Camera-type eye (tissue), 1 donor: Measurements from ENCODE around the gene NPFF. TPM values are rescaled to one million over a fixed set of nuclear protein-coding genes. Genes with fewer than 3 reads are reported as not detected.

ENCODE experiments used
- total RNA-seq: library from RNA; depleted of rRNA; stranded (reverse); fragments of >200 nt; gene quantifications from one replicate; pipeline ENCODE4 v1.2.3, GENCODE V29; 2014

NPFF gene
- total RNA-seq, result not detected

DNA sequence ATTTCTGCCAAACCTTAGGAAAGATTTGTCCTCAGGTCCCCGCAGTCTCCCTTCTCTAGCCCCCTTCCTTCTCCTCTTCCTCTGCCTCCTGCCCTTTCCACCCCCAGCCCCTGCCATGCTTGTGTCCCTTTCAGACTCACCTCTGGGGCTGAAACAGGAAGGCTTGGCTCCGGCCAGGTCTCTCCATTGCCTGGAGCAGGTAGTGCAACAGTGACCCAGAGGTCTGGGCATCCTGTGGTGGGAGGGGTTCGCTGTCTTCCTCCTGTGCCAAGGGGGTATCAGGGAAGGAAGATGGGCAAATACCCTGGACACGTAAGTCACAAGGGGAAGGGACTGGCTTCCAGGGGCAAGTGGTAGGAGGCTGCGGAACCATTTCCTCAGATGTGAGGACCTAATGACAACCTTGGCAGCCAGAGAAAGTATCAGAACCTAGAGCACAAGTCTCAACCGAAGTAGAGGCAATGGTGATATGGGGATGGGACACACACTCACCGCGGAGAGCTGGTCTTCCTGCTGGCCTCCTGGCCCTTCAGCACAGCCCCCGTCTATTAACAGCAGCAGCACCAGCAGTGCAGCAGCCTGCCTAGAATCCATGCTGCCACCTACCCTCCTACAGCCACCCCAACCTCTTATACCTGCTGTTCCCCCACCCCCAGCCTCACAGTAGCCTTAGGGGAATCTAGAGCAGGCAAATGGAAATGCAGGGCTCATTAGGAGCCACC is at the start of gene NPFF:
NPFF (minus strand) TSS at position 604 of the 722 bp plus-strand sequence; CDS start at position 594, 10 bp downstream.

GRCh38 chr12:53500776-53501614 is 6.3 kb downstream of the NPFF start, which contains the start of gene TARBP2:
TARBP2 (plus strand) TSS chr12:53501283; CDS start chr12:53501409, 126 bp downstream.

DNA sequence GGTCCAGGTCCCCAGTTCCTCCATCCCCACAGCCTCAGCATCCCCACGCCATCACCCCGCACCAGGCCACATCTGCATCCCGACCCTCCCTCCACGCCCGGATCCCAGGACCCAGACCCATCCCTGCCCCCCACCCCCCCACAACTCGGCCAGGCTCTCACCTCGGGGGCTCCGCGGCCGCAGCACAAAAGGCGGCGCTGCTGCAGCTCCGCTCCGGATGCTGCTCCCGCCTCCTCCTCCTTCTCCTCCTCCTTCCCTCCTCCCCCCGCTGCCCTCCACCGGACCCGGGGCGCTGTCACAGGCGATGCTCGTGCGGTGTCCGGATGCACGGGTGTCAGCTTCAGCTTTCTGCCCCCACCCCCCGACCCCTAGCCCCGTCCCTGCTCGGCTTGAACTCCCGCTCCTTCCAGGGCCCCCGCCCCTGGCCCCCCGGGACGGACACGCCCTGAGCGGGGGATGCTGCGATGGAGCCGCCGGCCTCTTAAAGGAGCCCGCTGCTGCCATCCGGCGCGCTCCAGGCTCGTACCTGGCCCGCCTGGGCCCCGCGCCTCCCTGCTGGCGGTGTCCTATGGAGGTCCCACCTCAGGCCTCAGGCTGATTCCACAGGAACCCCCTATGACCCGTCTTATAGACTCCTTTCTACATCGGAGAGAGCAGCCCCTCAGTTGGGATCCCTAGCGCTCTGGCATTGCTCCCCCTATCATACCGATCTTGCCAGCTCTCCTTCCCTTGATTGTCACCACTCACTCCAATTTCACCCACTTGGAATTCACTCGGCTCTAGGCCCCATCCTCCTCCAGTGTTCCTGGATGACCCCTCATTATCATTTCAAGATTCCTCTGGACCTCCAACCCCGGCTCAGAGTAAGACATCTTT is 7.8 kb downstream of the NPFF start, which contains the start of gene MAP3K12:
MAP3K12 (minus strand) TSS at position 193 of the 876 bp plus-strand sequence. CDS start 12,067 bp downstream, outside the sequence.

Other genes starting within 250 kb of the NPFF start
- gene ESPL1, start 239.2 kb downstream of the NPFF start, total RNA-seq, result 6.7 TPM
- gene PFDN5, start 211.9 kb downstream of the NPFF start, total RNA-seq, result 295 TPM
- 36.4 TPM for gene MYG1, start 207.8 kb downstream of the NPFF start, total RNA-seq
- gene AAAS, start 185.9 kb downstream of the NPFF start, total RNA-seq, result 59.4 TPM
- not detected for gene SP7, start 171.1 kb downstream of the NPFF start, total RNA-seq
- 70.4 TPM for gene SP1, start 127.3 kb downstream of the NPFF start, total RNA-seq
- 0.71 TPM for gene AMHR2, start 83.6 kb downstream of the NPFF start, total RNA-seq
- 13.7 TPM for gene PRR13, start 65.8 kb downstream of the NPFF start, total RNA-seq
- 469 TPM for gene PCBP2, start 55.4 kb downstream of the NPFF start, total RNA-seq
- 34.0 TPM for gene MAP3K12, start 8.0 kb downstream of the NPFF start, total RNA-seq
- gene TARBP2, start 6.2 kb downstream of the NPFF start, total RNA-seq, result 28.6 TPM
- gene ATF7, start 118.9 kb upstream of the NPFF start, total RNA-seq, result 26.3 TPM
- 112 TPM for gene ATP5MC2, start 168.6 kb upstream of the NPFF start, total RNA-seq
- 168 TPM for gene CALCOCO1, start 220.0 kb upstream of the NPFF start, total RNA-seq
- gene CISTR, start 244.5 kb upstream of the NPFF start, total RNA-seq, result not detected